Upper lobe of left lung (tissue), 4 donors: ENCODE measurements around the gene OPRL1.

Experiments
- EP300 ChIP-seq, 4 donors: sonication (generic); formaldehyde crosslinking; IDR thresholded peaks; one replicate each; pipeline ENCODE4 v1.5.1; 2017; ENCODE audit warnings: antibody characterized with exemption in 4 of 4, control low read depth in 2 of 4
- POLR2A ChIP-seq, 4 donors: fragments of 450-650 bp; IDR thresholded peaks; one replicate each; pipeline ENCODE4 v1.5.1; 2016 to 2017; ENCODE audit warnings: antibody characterized with exemption in 4 of 4, mild to moderate bottlenecking in 2 of 4
- TF ChIP-seq, protein P1 (sequence below), 6 experiments: fragments of 450-650 bp in 4 of 6; fragments of 200-600 bp in 2 of 6; sonication (generic) in 2 of 6; IDR thresholded peaks; one replicate each; pipeline ENCODE4 v1.5.1; 2016 to 2019; ENCODE audit warnings: antibody characterized with exemption in 6 of 6

GRCh38 chr20:64139199-64140060, 59.5 kb downstream of the OPRL1 start:
- TF ChIP-seq EP300 (IDR thresholded peaks at IDR 0.05) (no peak), POLR2A (IDR thresholded peaks at IDR 0.05) (no peak)
- TF ChIP-seq, protein P1, sequence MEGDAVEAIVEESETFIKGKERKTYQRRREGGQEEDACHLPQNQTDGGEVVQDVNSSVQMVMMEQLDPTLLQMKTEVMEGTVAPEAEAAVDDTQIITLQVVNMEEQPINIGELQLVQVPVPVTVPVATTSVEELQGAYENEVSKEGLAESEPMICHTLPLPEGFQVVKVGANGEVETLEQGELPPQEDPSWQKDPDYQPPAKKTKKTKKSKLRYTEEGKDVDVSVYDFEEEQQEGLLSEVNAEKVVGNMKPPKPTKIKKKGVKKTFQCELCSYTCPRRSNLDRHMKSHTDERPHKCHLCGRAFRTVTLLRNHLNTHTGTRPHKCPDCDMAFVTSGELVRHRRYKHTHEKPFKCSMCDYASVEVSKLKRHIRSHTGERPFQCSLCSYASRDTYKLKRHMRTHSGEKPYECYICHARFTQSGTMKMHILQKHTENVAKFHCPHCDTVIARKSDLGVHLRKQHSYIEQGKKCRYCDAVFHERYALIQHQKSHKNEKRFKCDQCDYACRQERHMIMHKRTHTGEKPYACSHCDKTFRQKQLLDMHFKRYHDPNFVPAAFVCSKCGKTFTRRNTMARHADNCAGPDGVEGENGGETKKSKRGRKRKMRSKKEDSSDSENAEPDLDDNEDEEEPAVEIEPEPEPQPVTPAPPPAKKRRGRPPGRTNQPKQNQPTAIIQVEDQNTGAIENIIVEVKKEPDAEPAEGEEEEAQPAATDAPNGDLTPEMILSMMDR (IDR thresholded peaks at IDR 0.05): no peak
